Measurements from ENCODE around the gene SYTL2.

DNA sequence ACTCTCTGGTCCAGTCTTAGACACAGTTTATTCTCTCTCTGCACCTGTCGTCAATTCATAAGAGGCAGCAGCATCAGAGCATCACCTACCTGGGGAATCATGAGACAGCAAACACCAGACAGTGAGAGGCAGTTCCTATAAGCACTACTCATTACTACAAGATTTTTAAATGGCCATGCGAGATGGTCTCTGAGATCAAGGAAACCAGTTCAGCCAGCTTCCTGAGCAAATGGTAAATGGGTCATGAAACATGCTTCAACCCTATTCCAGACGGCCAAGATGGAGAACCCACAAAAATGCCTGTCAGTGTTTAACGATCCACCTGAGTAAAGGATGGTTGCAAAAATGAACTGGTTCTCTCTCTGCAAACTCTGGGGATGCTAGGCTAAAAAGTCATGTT lies 52.9 kb downstream of the SYTL2 start:
- no peak for TF ChIP-seq POLR2AphosphoS5 (IDR thresholded peaks at IDR 0.05; ENCODE audit: insufficient read depth in 1 of 2, low read depth in 1 of 2)
- no peak for TF ChIP-seq POLR2A (IDR thresholded peaks at IDR 0.05)

All from vagina (tissue), 2 donors.